ENCODE measurements around the gene ILF3. TPM values are rescaled to one million over a fixed set of nuclear protein-coding genes. Genes with fewer than 3 reads are reported as not detected.

ILF3 gene

GRCh38 chr19:10740798-10741197 lies 86.7 kb downstream of the ILF3 start:
- Histone ChIP-seq H3K4me3 (replicated peaks; ENCODE audit: insufficient read depth, low read length) (no peak overlapping the region), H3K27me3 (ENCODE audit: insufficient read depth, poor library complexity, severe bottlenecking) (no peaks in the 10 kb centered on the region), H3K27ac (replicated peaks) (no peak overlapping the region)
- no peak for TF ChIP-seq POLR2AphosphoS5 (IDR thresholded peaks at IDR 0.05; ENCODE audit: low read depth)
- no peak for DNase-seq (ENCODE audit: low read depth in 1 of 2, low spot score in 1 of 2)

Small RNAs within 50 kb of the gene (microRNA-seq; reads per million reads assigned to microRNA genes)
- gene MIR638, result not detected
